Erythroblast (primary cell): Measurements from ENCODE around the gene ACSBG1.

ENCODE experiments used
- DNase-seq, 2 experiments: peaks; one replicate each; lab custom pipeline; 2025; lab: John Stamatoyannopoulos, UW
- GATA1 ChIP-seq: IDR thresholded peaks from 2 replicates; pipeline ENCODE4 v1.6.1; 2011; ENCODE audit warnings: low read depth, mild to moderate bottlenecking, control low read depth, low read length, moderate library complexity
- POLR2A ChIP-seq: IDR thresholded peaks from 2 replicates; pipeline ENCODE4 v1.6.1; 2011; ENCODE audit warnings: mild to moderate bottlenecking, low read length

Gene ACSBG1

GRCh38 chr15:78243491-78243941, 9.2 kb upstream of the ACSBG1 start:
- DNase-seq = peak in 1 of 2 experiments; percentile 31
- no peak for TF ChIP-seq GATA1
- no peak for TF ChIP-seq POLR2A

DNA sequence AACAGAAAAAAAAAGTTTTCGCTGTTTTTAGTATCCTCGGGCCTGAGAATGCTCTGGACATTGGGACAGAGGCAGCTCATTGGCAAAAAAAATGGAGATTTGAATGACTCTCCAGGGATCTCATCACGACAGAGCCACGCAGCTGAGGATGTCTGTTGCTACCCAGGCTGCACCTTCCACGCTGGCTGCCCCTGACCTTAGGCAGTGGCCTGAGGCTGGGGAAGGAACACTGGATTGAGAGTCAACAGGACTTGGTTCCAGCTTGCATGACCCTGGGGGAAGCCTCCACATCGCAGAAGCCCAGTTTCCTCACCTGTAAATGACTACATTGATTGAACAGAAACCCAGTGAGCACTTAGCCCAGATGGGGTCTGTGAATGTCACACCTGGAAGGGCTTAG, 8.7 kb upstream of the ACSBG1 start:
- no peak for TF ChIP-seq POLR2A
- no peak for TF ChIP-seq GATA1
- DNase-seq = no peak

DNA sequence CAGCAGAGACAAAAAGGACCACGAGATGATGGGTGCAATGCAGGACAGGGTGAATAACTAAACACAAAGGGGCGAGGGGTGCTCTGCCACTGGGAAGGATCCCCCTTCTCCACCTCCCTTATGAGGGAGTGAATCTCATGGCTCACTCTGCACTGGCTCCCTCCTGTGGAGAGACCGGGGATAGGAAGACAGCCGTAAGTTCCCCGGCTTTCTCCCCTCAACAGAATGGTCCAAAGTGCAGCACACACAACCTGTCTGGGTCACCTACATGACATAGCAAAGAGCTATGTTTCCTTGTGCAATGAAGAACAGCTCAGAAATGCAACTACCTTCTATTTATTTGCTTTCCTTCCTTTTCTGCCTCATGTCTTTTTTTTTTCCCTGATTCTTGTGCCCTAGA, 7.8 kb upstream of the ACSBG1 start:
- peak; percentile 56 to 62 for DNase-seq
- TF ChIP-seq GATA1 (no peak), POLR2A (peak; percentile 13)

- peak; percentile 81 to 88 for DNase-seq
- TF ChIP-seq GATA1 (no peak), POLR2A (no peak)
Observed at GRCh38 chr15:78241017-78241416, 6.7 kb upstream of the ACSBG1 start.

- no peak for DNase-seq
Observed at GRCh38 chr15:78239811-78240210, 5.4 kb upstream of the ACSBG1 start.

DNA sequence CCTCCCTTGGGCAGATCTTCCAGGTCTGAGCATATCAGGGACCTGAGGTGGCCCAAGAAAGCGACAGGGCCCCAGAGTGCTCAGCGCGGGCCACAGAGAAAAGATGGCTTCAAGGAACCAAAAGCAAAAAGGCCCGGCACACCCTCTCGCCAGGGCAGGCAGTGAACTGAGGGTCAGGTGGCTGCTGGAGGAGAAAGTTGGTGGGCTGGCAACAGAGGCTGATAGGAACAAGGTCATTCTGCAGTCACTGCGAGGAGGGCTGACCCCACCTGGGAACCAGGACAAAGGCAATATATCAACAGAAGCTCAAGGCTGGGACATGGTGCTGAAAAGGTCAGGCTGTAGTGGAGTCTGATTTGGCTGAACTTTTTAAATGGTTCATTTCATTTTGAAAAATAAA, 2.8 kb upstream of the ACSBG1 start:
- no peak for DNase-seq
- no peak for TF ChIP-seq POLR2A
- TF ChIP-seq GATA1 = no peak

More at GRCh38 chr15:78239811-78240210, 5.4 kb upstream of the ACSBG1 start:
- TF ChIP-seq POLR2A = no peak
- TF ChIP-seq GATA1 = no peak

- DNase-seq = no peak
Observed at GRCh38 chr15:78236491-78236890, 2.1 kb upstream of the ACSBG1 start.

DNA sequence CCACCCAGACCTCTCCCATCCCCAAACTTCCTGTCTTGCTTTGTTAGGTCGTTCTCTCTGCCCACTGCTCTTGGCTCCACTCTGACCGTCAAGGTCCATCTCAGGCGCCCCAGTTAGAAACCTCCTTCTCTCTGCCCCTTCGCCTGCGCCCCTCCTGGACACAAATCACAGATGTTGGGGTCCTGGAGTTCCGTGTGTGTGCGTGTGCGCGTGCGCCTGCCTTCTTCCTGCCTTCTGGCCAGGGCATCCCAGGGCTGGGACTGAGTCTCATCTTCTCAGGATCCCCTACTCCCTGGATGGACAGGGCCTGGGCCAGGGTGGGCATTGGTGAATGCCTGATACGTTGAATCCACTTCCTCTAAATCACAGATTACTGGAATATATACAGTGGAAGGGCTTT, 869 bp downstream of the ACSBG1 start:
- DNase-seq = no peak
- TF ChIP-seq GATA1 = no peak

More at GRCh38 chr15:78236491-78236890, 2.1 kb upstream of the ACSBG1 start:
- TF ChIP-seq GATA1 = no peak
- peak; percentile 17 for TF ChIP-seq POLR2A

DNA sequence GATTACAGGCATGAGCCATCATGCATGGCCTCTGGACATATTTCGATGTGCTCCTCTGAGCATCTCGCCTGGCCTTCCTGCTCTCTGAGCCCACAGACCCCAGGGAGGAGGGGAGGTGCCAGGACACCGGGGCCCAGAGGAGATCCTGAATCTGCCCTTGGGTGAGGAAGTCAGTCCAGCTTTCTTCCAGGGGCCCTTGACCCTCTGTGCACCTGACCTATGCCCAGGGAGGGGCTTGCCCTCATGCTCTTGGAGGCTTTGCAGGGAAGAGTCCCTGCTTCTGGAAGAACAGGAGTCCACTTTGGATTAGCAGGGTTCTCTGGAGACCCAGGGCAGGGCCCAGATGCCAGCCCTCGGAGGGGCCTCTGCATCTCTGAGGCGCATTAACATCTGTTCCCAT, 1.4 kb downstream of the ACSBG1 start:
- TF ChIP-seq POLR2A (no peak), GATA1 (no peak)

GRCh38 chr15:78229431-78230406, 4.6 kb downstream of the ACSBG1 start:
- DNase-seq = no peak
- TF ChIP-seq POLR2A = no peak
- TF ChIP-seq GATA1 = no peak

More for the DNA sequence above, 1.4 kb downstream of the ACSBG1 start:
- no peak for DNase-seq

DNA sequence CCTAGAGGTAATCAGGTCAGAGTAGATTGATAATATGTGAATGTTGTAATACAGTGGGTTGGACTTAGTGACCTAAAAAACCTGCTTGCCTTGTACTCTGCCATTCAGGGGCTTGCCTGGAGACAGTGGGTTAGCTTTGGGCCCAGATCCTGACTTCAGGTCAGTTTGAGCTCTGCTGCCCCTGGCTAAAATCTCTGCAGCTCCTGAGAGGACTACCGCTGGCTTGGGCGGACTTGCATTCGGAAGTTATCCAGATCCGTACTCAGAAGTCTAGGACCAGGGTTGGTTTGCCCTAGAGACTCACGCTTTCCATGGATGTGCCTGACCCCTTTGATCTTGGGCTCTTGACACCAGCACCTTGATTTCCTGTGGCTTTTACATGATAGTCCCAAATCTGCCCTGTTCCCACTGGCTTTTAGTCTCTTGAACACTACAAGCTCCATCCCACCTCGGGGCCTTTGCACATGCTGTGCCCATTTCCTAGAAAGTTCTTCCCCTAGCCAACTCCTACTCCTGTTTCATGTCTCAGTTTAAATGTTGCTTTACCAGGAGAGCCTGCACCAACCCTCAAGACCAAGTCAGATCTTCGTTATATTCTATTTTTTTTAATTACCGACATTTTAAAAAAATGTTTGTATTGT, 5.9 kb downstream of the ACSBG1 start:
- no peak for TF ChIP-seq POLR2A
- TF ChIP-seq GATA1 = no peak
- no peak for DNase-seq

GRCh38 chr15:78225783-78226541, 8.4 kb downstream of the ACSBG1 start:
- DNase-seq = no peak
- TF ChIP-seq GATA1 (no peak), POLR2A (no peak)

- TF ChIP-seq POLR2A = no peak
- TF ChIP-seq GATA1 = no peak
- no peak for DNase-seq
Observed at GRCh38 chr15:78224023-78224411, 10.3 kb downstream of the ACSBG1 start.
